Liver (tissue), 3 donors: ENCODE data around the gene ARHGEF1.

Experiments
- TAF1 ChIP-seq: conservative IDR thresholded peaks from 2 replicates; pipeline ENCODE4 v1.6.1; 2016; ENCODE audit warnings: antibody characterized with exemption, mild to moderate bottlenecking
- YY1 ChIP-seq: IDR thresholded peaks from 2 replicates; pipeline ENCODE4 v1.6.1; 2016; ENCODE audit warnings: antibody characterized with exemption, mild to moderate bottlenecking
- TF ChIP-seq, protein P1 (sequence below): fragments of 150-350 bp; IDR thresholded peaks from 2 replicates; pipeline ENCODE4 v1.5.1; 2017; ENCODE audit warnings: improper control_type of control experiment, low read depth, low read length; ENCODE audit not compliant: missing input control
- TF ChIP-seq, protein P2 (sequence below): IDR thresholded peaks from 2 replicates; pipeline ENCODE4 v1.6.1; 2016; ENCODE audit warnings: antibody characterized with exemption
- TF ChIP-seq, protein P3 (sequence below): IDR thresholded peaks from 2 replicates; pipeline ENCODE4 v1.6.1; 2016; ENCODE audit warnings: antibody characterized with exemption, mild to moderate bottlenecking
- donor health status: healthy.
- donor health status: healthy.

GRCh38 chr19:41861846-41862245 lies 21.1 kb upstream of the ARHGEF1 start:
- TF ChIP-seq, protein P1, sequence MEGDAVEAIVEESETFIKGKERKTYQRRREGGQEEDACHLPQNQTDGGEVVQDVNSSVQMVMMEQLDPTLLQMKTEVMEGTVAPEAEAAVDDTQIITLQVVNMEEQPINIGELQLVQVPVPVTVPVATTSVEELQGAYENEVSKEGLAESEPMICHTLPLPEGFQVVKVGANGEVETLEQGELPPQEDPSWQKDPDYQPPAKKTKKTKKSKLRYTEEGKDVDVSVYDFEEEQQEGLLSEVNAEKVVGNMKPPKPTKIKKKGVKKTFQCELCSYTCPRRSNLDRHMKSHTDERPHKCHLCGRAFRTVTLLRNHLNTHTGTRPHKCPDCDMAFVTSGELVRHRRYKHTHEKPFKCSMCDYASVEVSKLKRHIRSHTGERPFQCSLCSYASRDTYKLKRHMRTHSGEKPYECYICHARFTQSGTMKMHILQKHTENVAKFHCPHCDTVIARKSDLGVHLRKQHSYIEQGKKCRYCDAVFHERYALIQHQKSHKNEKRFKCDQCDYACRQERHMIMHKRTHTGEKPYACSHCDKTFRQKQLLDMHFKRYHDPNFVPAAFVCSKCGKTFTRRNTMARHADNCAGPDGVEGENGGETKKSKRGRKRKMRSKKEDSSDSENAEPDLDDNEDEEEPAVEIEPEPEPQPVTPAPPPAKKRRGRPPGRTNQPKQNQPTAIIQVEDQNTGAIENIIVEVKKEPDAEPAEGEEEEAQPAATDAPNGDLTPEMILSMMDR = no peak
- TF ChIP-seq, protein P2, sequence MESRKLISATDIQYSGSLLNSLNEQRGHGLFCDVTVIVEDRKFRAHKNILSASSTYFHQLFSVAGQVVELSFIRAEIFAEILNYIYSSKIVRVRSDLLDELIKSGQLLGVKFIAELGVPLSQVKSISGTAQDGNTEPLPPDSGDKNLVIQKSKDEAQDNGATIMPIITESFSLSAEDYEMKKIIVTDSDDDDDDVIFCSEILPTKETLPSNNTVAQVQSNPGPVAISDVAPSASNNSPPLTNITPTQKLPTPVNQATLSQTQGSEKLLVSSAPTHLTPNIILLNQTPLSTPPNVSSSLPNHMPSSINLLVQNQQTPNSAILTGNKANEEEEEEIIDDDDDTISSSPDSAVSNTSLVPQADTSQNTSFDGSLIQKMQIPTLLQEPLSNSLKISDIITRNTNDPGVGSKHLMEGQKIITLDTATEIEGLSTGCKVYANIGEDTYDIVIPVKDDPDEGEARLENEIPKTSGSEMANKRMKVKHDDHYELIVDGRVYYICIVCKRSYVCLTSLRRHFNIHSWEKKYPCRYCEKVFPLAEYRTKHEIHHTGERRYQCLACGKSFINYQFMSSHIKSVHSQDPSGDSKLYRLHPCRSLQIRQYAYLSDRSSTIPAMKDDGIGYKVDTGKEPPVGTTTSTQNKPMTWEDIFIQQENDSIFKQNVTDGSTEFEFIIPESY = no peak
- TF ChIP-seq YY1 (no peak), TAF1 (no peak)
- TF ChIP-seq, protein P3, sequence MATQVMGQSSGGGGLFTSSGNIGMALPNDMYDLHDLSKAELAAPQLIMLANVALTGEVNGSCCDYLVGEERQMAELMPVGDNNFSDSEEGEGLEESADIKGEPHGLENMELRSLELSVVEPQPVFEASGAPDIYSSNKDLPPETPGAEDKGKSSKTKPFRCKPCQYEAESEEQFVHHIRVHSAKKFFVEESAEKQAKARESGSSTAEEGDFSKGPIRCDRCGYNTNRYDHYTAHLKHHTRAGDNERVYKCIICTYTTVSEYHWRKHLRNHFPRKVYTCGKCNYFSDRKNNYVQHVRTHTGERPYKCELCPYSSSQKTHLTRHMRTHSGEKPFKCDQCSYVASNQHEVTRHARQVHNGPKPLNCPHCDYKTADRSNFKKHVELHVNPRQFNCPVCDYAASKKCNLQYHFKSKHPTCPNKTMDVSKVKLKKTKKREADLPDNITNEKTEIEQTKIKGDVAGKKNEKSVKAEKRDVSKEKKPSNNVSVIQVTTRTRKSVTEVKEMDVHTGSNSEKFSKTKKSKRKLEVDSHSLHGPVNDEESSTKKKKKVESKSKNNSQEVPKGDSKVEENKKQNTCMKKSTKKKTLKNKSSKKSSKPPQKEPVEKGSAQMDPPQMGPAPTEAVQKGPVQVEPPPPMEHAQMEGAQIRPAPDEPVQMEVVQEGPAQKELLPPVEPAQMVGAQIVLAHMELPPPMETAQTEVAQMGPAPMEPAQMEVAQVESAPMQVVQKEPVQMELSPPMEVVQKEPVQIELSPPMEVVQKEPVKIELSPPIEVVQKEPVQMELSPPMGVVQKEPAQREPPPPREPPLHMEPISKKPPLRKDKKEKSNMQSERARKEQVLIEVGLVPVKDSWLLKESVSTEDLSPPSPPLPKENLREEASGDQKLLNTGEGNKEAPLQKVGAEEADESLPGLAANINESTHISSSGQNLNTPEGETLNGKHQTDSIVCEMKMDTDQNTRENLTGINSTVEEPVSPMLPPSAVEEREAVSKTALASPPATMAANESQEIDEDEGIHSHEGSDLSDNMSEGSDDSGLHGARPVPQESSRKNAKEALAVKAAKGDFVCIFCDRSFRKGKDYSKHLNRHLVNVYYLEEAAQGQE = no peak
